CD8-positive, alpha-beta memory T cell (primary cell): ENCODE results near the gene MZB1. TPM values are rescaled to one million over a fixed set of nuclear protein-coding genes. Genes with fewer than 3 reads are reported as not detected.
A peak's percentile ranks its signal among the peaks of the same experiment; 100 is the strongest.
"Not testable (repeated sequence)": the region's sequence is repeated elsewhere in the genome, so short reads cannot be mapped to it uniquely, and the experiment has no call there.

ENCODE experiments used
- CTCF ChIA-PET: fragments of 350-600 bp; sonication (Branson Sonifier 250); formaldehyde crosslinking; loops from one replicate; lab custom pipeline; 2021; ENCODE audit warnings: antibody characterized with exemption; lab: Charles Lee
- POLR2A ChIA-PET: fragments of 350-600 bp; sonication (Branson Sonifier 250); formaldehyde crosslinking; loops from one replicate; lab custom pipeline; 2021; ENCODE audit warnings: antibody characterized with exemption; lab: Charles Lee
- DNase-seq, 5 donors: peaks; one replicate each; pipeline versions ENCODE4 v3.0.0 to v3.0.0-alpha.2; 2020 to 2022; ENCODE audit warnings: mixed read lengths in 1 of 5
- H3K27ac ChIP-seq: one replicate; pipeline ENCODE4 v1.7.0; 2013; ENCODE audit warnings: low read depth, mild to moderate bottlenecking, low read length, moderate library complexity
- H3K27me3 ChIP-seq: 2 replicates; pipeline ENCODE4 v1.7.0; 2013; ENCODE audit warnings: low read length, mild to moderate bottlenecking; ENCODE audit not compliant: insufficient read depth, poor library complexity, severe bottlenecking
- H3K36me3 ChIP-seq: 2 replicates; pipeline ENCODE4 v1.7.0; 2013; ENCODE audit warnings: mild to moderate bottlenecking, low read length, moderate library complexity; ENCODE audit not compliant: insufficient read depth
- H3K4me1 ChIP-seq: 2 replicates; pipeline ENCODE4 v1.7.0; 2013; ENCODE audit warnings: mild to moderate bottlenecking, low read length, moderate library complexity; ENCODE audit not compliant: insufficient read depth
- H3K4me3 ChIP-seq: 2 replicates; pipeline ENCODE4 v1.7.0; 2013; ENCODE audit warnings: mild to moderate bottlenecking, low read length
- H3K9me3 ChIP-seq: 2 replicates; pipeline ENCODE4 v1.7.0; 2013; ENCODE audit warnings: mild to moderate bottlenecking, low read length
- H3K27ac Mint-ChIP-seq, 8 donors: one replicate each; pipeline ENCODE4 v1.8.0; 2020 to 2021; ENCODE audit warnings: mixed read lengths in 8 of 8, mild to moderate bottlenecking in 6 of 8, inconsistent platforms in 3 of 8, moderate library complexity in 3 of 8
- H3K27me3 Mint-ChIP-seq, 2 donors: one replicate each; pipeline ENCODE4 v1.8.0; 2020 to 2021; ENCODE audit warnings: mixed read lengths in 2 of 2, mild to moderate bottlenecking in 1 of 2, moderate library complexity in 1 of 2
- H3K36me3 Mint-ChIP-seq, 3 donors: one replicate each; pipeline ENCODE4 v1.8.0; 2020 to 2021; ENCODE audit warnings: mixed read lengths in 3 of 3, inconsistent platforms in 1 of 3, mild to moderate bottlenecking in 1 of 3
- H3K4me1 Mint-ChIP-seq, 3 donors: one replicate each; pipeline ENCODE4 v1.8.0; 2020 to 2021; ENCODE audit warnings: mixed read lengths in 3 of 3, inconsistent platforms in 1 of 3, mild to moderate bottlenecking in 1 of 3
- H3K4me3 Mint-ChIP-seq, 7 donors: one replicate each; pipeline ENCODE4 v1.8.0; 2020 to 2021; ENCODE audit warnings: mixed read lengths in 7 of 7, mild to moderate bottlenecking in 6 of 7, moderate library complexity in 4 of 7, inconsistent platforms in 2 of 7
- H3K9me3 Mint-ChIP-seq, 5 donors: one replicate each; pipeline ENCODE4 v1.8.0; 2020 to 2022; ENCODE audit warnings: mixed read lengths in 5 of 5, mild to moderate bottlenecking in 3 of 5, moderate library complexity in 2 of 5, inconsistent platforms in 1 of 5
- polyA plus RNA-seq: library from polyadenylated mRNA; unstranded; fragments of 300-500 nt; fragmentation: Illumina TruSeq; gene quantifications from one replicate; pipeline ENCODE4 v1.2.3, GENCODE V29; 2021
- total RNA-seq, 2 experiments: library from RNA; stranded (reverse); gene quantifications; one replicate each; pipeline ENCODE4 v1.2.3, GENCODE V29; 2021

The MZB1 gene
- total and polyA plus RNA-seq, 3 experiments from 2014 or later, result 3.5 to 6.4 (median 5.1) TPM

DNA sequence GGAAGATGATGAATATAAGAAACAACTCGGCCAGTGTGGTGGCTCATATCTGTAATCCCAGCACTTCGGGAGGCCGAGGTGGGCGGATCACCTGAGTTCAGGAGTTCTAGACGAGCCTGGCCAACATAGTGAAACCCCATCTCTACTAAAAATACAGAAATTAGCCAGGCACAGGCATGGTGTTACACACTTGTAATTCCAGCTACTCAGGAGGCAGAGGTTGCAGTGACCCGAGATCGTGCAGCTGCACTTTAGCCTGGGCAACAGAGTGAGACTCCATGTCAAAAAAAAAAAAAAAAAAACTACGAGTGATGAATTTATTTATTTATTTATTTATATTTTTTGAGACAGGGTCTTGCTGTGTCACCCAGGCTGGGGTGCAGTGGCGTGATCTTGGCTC, 41.9 kb downstream of the MZB1 start:
- not testable (repeated sequence) for H3K27me3 ChIP-seq, H3K27ac ChIP-seq, H3K27me3 Mint-ChIP-seq, H3K4me3 ChIP-seq, DNase-seq, H3K9me3 ChIP-seq, H3K9me3 Mint-ChIP-seq, H3K27ac Mint-ChIP-seq
- Mint-ChIP-seq H3K4me1 (peaks cover 54 to 78% (median 72%) of the 10 kb centered on the region in 3 donors), H3K4me3 (peak overlapping the region in 1 of 7 donors; percentile 13), H3K36me3 (peaks cover 4 to 50% (median 9%) of the 10 kb centered on the region in 3 donors)
- Histone ChIP-seq H3K36me3 (peaks cover 13% of the 10 kb centered on the region), H3K4me1 (peaks cover 27% of the 10 kb centered on the region)
- ChIA-PET CTCF (interaction anchor here (0.8 kb wide), 1 partner anchor 9 kb away, joined by 4 read pairs; no protein-coding TSS in a partner anchor), POLR2A (interaction anchor here (0.6 kb wide), 1 partner anchor 215 kb away, joined by 3 read pairs; no protein-coding TSS in a partner anchor)

GRCh38 chr5:139345442-139345841, 44.3 kb downstream of the MZB1 start:
- CTCF ChIA-PET, POLR2A ChIA-PET, H3K4me3 ChIP-seq, H3K27ac ChIP-seq, H3K27me3 Mint-ChIP-seq, H3K36me3 ChIP-seq, H3K9me3 Mint-ChIP-seq, H3K27me3 ChIP-seq, H3K9me3 ChIP-seq, DNase-seq: not testable (repeated sequence)
- Mint-ChIP-seq H3K36me3 (peaks cover 4 to 52% (median 9%) of the 10 kb centered on the region in 3 donors), H3K4me1 (peaks cover 56 to 78% (median 72%) of the 10 kb centered on the region in 3 donors), H3K4me3 (peak overlapping the region in 5 of 7 donors; percentile 2 to 45 (median 34)), H3K27ac (peak overlapping the region in 3 of 8 donors; percentile 51 to 67 (median 55))
- H3K4me1 ChIP-seq, result peaks cover 36% of the 10 kb centered on the region

DNA sequence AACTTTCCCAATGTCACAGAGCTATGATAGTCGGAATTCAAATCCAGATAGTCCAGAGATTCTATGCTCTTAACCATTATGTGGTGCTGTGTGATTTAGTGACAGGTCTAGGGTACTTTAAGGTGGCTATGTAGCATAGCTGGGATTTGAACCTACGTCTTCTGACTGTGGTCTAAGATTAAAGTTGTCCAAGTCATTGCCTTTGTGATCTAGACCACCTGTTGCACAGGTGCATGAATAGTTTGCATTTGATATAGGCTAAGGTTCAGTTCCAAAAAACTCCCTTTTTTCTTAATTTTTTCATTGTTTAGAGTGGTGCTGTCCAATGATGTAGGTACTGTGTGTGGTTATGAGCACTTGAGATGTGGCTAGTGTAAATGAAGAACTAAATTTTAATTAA, 45.5 kb downstream of the MZB1 start:
- H3K36me3 ChIP-seq, result peaks cover 5% of the 10 kb centered on the region
- Mint-ChIP-seq H3K9me3 (no peaks in the 10 kb centered on the region), H3K36me3 (peaks cover 4 to 52% (median 9%) of the 10 kb centered on the region in 3 donors), H3K4me3 (peak overlapping the region; percentile 56 to 97 (median 79)), H3K27me3 (no peaks in the 10 kb centered on the region), H3K4me1 (peaks cover 53 to 75% (median 68%) of the 10 kb centered on the region in 3 donors), H3K27ac (peak overlapping the region in 4 of 8 donors; percentile 17 to 67 (median 20))
- peak overlapping the region; percentile 32 for H3K4me3 ChIP-seq
- H3K9me3 ChIP-seq, result no peaks in the 10 kb centered on the region
- ChIA-PET CTCF (interaction anchor here (0.7 to 1.6 kb wide), 3 partner anchors 10 to 50 kb away, joined by 3 to 4 read pairs (median 3); no protein-coding TSS in a partner anchor), POLR2A (interaction anchor here (0.6 to 0.7 kb wide), 2 partner anchors 47 to 52 kb away, joined by 5 to 8 read pairs; no protein-coding TSS in a partner anchor)
- no peaks in the 10 kb centered on the region for H3K27me3 ChIP-seq
- H3K4me1 ChIP-seq, result peaks cover 36% of the 10 kb centered on the region
- no peak overlapping the region for H3K27ac ChIP-seq
- DNase-seq, result no peak

DNA sequence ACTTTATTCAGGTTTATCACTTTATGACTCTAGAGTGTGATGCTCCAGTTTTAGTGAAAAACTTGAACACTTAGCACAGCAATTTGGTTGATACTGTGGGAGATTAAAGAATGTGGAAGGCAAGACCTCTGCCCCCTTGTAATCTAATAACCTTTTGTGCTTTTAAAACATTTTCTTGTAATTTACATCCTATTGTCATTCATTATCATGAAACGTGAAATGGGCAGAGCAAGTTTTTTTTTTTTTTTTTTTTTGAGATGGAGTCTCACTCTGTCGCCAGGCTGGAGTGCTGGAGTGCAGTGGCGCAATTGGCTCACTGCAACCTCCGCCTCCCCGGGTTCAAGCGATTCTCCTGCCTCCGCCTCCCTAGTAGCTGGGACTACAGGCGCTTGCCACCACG, 46.2 kb downstream of the MZB1 start:
- peaks cover 5% of the 10 kb centered on the region for H3K36me3 ChIP-seq
- H3K36me3 Mint-ChIP-seq, result peaks cover 4 to 50% (median 7%) of the 10 kb centered on the region in 3 donors
- POLR2A ChIA-PET, result interaction anchor here (0.6 to 0.7 kb wide), 2 partner anchors 46 to 52 kb away, joined by 5 to 8 read pairs; no protein-coding TSS in a partner anchor

DNA sequence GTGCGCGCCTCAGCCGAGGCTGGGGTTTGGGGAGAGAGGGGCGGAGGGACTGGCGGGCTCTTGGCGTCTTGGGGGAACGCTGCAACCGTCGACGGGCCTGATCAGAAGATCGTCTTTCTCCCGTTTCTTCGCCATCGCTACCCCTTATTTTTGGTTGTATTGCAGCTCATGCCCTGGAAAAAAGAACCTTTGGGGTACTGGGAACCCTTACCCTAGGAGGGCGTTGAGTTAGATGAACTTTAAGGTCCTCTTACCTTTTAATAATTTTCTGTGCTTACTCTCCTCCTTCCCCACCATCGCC, 47.3 kb downstream of the MZB1 start:
- H3K27ac Mint-ChIP-seq, result peak overlapping the region; percentile 98 to 100 (median 98)
- H3K27me3 ChIP-seq, result no peaks in the 10 kb centered on the region
- H3K36me3 ChIP-seq, result peaks cover 5% of the 10 kb centered on the region
- H3K4me3 Mint-ChIP-seq, result peak overlapping the region; percentile 93 to 100 (median 97)
- no peaks in the 10 kb centered on the region for H3K9me3 Mint-ChIP-seq
- peak overlapping the region; percentile 99 for H3K27ac ChIP-seq
- H3K27me3 Mint-ChIP-seq, result no peaks in the 10 kb centered on the region
- peaks cover 36% of the 10 kb centered on the region for H3K4me1 ChIP-seq
- ChIA-PET POLR2A (interaction anchor here (0.5 to 3.0 kb wide), 28 partner anchors 9 to 799 kb away, joined by 3 to 68 read pairs (median 4); partner anchors contain the start of genes DNAJC18, ETF1, HSPA9 and MATR3), CTCF (interaction anchor here (1.0 to 3.0 kb wide), 12 partner anchors 8 to 91 kb away, joined by 3 to 21 read pairs (median 5); partner anchors contain the start of genes MATR3, MZB1 and SPATA24)
- peaks cover 4 to 45% (median 7%) of the 10 kb centered on the region in 3 donors for H3K36me3 Mint-ChIP-seq
- DNase-seq, result peak in 2 of 5 donors; percentile 80 to 81
- peaks cover 47 to 65% (median 56%) of the 10 kb centered on the region in 3 donors for H3K4me1 Mint-ChIP-seq
- peak overlapping the region; percentile 87 for H3K4me3 ChIP-seq
- H3K9me3 ChIP-seq, result no peaks in the 10 kb centered on the region

More for the DNA sequence above, 46.2 kb downstream of the MZB1 start:
- no peak for DNase-seq
- H3K4me1 ChIP-seq, result peaks cover 36% of the 10 kb centered on the region
- peak overlapping the region; percentile 87 for H3K4me3 ChIP-seq
- H3K9me3 Mint-ChIP-seq, result no peaks in the 10 kb centered on the region
- CTCF ChIA-PET, result interaction anchor here (0.7 to 1.6 kb wide), 3 partner anchors 10 to 49 kb away, joined by 3 to 4 read pairs (median 3); no protein-coding TSS in a partner anchor
- H3K4me1 Mint-ChIP-seq, result peaks cover 49 to 71% (median 61%) of the 10 kb centered on the region in 3 donors
- H3K27me3 ChIP-seq, result no peaks in the 10 kb centered on the region
- no peak overlapping the region for H3K27ac ChIP-seq
- H3K9me3 ChIP-seq, result no peaks in the 10 kb centered on the region
- peak overlapping the region; percentile 93 to 100 (median 97) for H3K4me3 Mint-ChIP-seq
- H3K27ac Mint-ChIP-seq, result peak overlapping the region in 7 of 8 donors; percentile 11 to 99 (median 98)
- no peaks in the 10 kb centered on the region for H3K27me3 Mint-ChIP-seq

DNA sequence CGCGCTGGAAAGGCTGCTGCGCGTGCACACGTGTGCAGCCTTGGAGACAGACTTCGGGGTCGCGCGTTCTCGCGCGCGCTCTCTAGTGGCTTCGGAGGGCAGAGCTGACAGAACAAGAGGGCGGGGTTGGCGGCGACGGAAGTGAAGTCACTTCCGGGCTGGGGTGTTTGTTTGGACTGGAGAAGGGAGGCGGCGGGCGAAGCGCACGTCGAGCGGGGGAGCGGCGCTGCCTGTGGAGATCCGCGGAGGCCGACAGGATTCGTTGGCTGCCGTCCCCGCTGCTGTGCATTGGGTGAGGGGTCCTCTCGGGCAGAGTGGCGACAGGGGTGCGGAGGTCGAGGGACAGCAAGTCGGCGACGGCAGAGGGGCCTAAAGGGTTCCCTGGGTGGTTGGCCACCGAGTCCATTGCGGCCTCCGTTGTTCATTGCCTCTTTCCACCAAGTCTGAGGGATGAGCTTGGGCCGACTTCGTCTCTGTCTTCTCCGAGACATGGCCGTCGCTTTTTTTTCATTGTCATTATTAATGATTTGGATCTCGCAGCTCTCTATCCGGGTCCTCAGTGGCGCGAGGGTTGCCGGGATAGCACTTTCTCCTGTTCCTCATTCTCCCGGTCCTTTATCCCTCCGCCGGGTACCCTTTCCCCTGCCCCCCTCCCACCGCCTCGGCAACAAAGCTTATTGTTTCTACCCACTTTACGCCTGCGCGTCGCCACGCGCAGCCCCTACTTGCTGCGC, 47.9 kb downstream of the MZB1 start, which contains the start of gene PAIP2:
TSS of gene PAIP2 (plus strand) at position 166 of the 734 bp plus-strand sequence. CDS start 21,931 bp downstream, outside the sequence.
- peak; percentile 96 to 98 (median 97) for DNase-seq
- H3K27ac Mint-ChIP-seq, result peak within 1 kb of the TSS; percentile 98 to 100 (median 98)
- peaks cover 4 to 41% (median 7%) of the 10 kb centered on the region in 3 donors for H3K36me3 Mint-ChIP-seq
- Histone ChIP-seq H3K4me1 (peaks cover 36% of the 10 kb centered on the region), H3K27ac (peak within 1 kb of the TSS; percentile 99), H3K27me3 (no peaks in the 10 kb centered on the region), H3K9me3 (no peaks in the 10 kb centered on the region), H3K36me3 (peaks cover 5% of the 10 kb centered on the region), H3K4me3 (peak within 1 kb of the TSS; percentile 87)
- CTCF ChIA-PET, result interaction anchor here (0.7 to 3.0 kb wide), 19 partner anchors 8 to 176 kb away, joined by 3 to 21 read pairs (median 4); partner anchors contain the start of genes MATR3, MZB1 and SPATA24
- no peaks in the 10 kb centered on the region for H3K27me3 Mint-ChIP-seq
- POLR2A ChIA-PET, result interaction anchor here (0.5 to 3.0 kb wide), 33 partner anchors 9 to 799 kb away, joined by 3 to 68 read pairs (median 4); partner anchors contain the start of genes DNAJC18, ECSCR, ETF1 and HSPA9
- H3K4me1 Mint-ChIP-seq, result peaks cover 43 to 61% (median 53%) of the 10 kb centered on the region in 3 donors
- H3K4me3 Mint-ChIP-seq, result peak within 1 kb of the TSS; percentile 93 to 100 (median 97)
- H3K9me3 Mint-ChIP-seq, result no peaks in the 10 kb centered on the region

- H3K36me3 ChIP-seq, result peaks cover 5% of the 10 kb centered on the region
- Mint-ChIP-seq H3K4me3 (peak overlapping the region; percentile 93 to 100 (median 97)), H3K27ac (peak overlapping the region; percentile 98 to 100 (median 98)), H3K9me3 (no peaks in the 10 kb centered on the region), H3K4me1 (peaks cover 44 to 64% (median 54%) of the 10 kb centered on the region in 3 donors), H3K27me3 (no peaks in the 10 kb centered on the region), H3K36me3 (peaks cover 4 to 37% (median 7%) of the 10 kb centered on the region in 3 donors)
- peaks cover 36% of the 10 kb centered on the region for H3K4me1 ChIP-seq
- CTCF ChIA-PET, result interaction anchor here (0.8 to 3.0 kb wide), 16 partner anchors 9 to 90 kb away, joined by 3 to 21 read pairs (median 4); partner anchors contain the start of genes MATR3, MZB1 and SPATA24
- no peak for DNase-seq
- no peaks in the 10 kb centered on the region for H3K27me3 ChIP-seq
- peak overlapping the region; percentile 99 for H3K27ac ChIP-seq
- H3K9me3 ChIP-seq, result no peaks in the 10 kb centered on the region
- POLR2A ChIA-PET, result interaction anchor here (0.6 to 3.0 kb wide), 16 partner anchors 12 to 222 kb away, joined by 3 to 68 read pairs (median 6); partner anchors contain the start of genes ECSCR, MATR3, SIL1 and SPATA24
- peak overlapping the region; percentile 87 for H3K4me3 ChIP-seq
Observed at GRCh38 chr5:139341187-139341688, 48.5 kb downstream of the MZB1 start.
